LoVo (cell line): ENCODE results near the gene PSMD1.

Experiments
- DNase-seq: peaks from one replicate; pipeline ENCODE4 v3.0.0-alpha.2; 2016; ENCODE audit warnings: low spot score

The PSMD1 gene

GRCh38 chr2:231036131-231036530 is 20.5 kb upstream of the PSMD1 start:
- DNase-seq = no peak

- no peak for DNase-seq
Measured at GRCh38 chr2:231036578-231037106, 20.0 kb upstream of the PSMD1 start.

DNA sequence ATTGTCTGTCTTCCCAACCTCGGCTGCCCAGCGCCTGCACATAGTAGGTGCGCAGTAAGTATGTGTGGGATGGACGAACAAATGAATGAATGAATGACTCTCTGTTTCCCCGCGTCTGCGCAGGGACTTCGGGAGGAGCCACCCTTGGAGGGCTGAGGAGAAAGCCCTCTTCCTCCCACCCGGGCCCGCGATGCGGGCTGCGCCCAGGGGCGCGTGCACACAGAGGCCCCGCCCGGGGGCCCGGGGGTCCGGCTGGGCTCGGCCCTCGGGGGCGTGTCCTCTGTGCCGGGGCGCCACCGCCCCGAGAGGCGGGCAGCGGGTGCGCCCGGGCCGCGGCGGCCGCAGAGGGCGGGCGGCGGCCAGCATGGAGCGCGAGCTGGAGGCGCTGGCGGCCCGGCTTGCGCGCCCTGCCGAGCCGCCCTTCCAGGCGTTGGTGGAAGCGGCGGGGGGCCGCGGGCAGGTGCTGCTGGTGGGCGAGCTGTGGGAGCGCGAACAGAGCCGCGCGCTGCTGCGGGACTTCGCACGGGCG is 19.4 kb upstream of the PSMD1 start, which contains the start of gene C2orf72:
Gene C2orf72, plus strand, starts transcription at position 322 of the 529 bp plus-strand sequence. Its CDS starts 43 bp downstream, at position 365.
- DNase-seq = peak; percentile 49

DNA sequence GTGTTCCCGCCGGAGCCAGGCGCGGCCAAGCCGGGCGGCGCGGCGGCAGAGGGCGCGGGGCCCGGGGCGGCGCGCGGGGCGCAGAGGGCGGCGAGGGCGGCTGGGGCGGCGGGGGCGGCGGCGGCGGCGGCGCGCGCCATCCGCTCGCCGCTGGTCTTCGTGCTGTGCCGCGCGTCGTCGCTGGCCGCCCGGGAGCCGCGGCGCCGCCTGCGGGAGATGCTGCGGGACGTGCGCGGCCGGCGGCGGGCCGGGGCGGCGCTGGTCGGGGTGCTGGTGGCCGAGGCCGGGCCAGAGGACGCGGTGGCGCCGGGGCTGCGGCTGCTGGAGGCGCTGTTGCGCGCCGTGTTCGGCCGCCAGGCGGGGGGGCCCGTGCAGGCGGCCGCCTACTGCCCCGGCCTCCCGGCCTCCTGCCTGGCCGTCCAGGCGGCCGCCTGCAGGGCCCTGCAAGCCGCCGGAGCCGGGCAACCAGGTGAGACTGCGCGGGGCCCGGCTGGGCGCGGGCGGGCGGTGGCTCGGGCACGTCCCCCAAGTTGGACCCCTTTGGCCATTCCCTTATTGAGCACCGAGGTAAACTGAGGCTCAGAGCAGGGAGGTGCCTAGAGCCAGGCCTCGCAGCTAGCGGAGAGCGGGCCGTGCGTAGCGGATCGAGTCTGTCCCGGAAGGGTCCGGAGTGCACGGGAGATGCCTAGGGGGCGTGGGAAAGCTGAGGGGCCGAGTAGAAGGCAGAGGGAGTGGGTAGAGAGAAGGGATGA is 18.8 kb upstream of the PSMD1 start:
- DNase-seq = peak; percentile 44

GRCh38 chr2:231038483-231039293 is 18.0 kb upstream of the PSMD1 start:
- DNase-seq = no peak

DNA sequence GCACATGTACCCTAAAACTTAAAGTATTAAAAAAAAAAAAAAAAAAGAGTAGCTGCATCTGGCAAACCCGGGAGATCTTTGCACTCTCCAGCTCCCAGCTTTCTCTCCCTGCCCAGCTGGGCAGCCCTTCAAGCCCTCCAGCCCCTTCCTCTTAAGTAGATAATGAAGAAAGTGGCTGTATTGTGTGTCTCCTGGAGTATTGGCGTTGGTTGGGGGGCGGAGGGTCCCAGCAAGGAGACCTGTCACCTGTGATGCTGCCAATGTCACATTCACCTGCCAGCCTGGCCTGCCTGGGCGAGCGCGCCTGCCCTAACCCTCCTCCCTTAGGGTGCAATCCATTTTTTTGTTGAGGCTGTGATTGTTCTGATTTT is 17.4 kb upstream of the PSMD1 start:
- DNase-seq = no peak

- DNase-seq = no peak
Measured at GRCh38 chr2:231039821-231040364, 16.8 kb upstream of the PSMD1 start.

DNA sequence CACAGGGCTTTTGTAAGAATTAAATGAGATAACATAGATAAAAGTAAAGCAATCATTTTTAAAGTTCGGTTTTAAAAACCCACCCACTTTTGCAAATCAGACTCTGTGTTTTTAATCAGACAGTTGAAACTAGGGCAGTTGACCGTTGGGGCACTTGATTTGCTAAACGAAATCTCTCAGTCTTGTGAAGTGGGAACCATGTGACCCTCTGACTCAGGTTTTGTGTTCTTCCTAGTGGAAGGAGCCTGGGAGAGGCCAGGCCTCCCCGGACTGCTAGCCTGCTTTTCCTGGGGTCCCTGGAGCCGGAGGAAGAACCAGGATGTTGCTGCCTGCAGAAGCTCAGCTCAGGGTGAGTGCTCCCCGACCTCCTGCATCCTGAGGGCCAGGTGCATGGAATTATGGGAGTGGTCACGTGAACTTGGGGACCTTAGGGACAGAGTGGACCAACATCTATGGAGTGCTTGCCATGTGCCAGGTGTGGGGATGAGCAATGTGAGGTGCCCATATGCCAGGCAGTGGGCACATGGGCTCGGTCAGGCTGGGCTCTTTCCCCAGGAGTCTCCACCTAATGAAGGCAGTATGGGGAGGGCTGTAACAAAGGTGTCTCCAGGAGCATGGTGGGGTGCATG is 15.5 kb upstream of the PSMD1 start:
- DNase-seq = no peak

GRCh38 chr2:231043796-231044195 is 12.9 kb upstream of the PSMD1 start:
- no peak for DNase-seq

DNA sequence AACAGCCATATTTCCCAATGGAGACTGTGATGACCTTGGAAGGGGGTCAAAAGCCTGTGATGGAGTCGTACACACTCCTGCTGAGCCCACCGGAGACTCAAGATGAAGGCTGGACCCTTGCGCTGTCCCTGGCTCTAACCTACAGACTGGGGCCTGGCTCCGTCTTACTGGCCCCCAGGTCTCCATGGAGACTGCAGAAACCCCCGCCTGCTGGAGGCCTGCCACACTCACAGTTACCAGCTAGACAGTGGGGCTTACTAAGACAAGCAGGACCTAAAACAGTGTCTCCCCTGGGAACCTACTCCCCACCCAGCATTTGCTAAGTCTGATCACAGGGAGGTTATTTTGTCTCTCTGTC is 9.8 kb upstream of the PSMD1 start:
- no peak for DNase-seq

DNA sequence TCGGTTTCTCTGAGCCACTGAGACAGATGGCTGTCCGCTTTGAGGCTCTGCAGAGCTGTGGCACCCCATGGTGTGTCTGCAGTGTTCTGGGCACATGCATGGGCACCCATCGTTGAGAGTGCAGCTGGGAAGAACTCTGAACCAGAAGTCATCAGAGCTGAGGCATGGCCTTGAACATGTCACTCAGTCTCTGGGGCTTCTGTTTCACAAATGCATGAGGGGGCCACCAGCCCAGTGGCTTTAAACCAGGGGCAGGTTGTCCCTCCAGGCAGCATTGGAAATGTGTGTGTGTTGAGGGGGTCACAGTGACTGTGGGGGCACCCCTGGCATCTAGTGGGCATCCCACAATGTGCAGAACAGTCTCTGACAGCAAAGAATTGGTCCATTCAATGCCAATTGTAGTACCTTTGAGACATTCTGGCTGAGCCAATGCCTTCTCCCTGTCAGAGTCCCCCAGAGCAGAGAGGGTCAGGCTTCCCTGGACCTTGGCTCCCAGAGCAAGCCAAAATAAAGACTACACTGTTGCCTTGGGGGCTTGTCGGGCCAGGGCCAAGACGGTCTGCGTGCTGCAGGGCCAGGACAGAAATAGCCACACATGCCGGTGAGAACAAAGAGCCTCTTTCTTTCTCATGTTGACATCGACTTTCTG is 9.3 kb upstream of the PSMD1 start:
- DNase-seq = no peak

DNA sequence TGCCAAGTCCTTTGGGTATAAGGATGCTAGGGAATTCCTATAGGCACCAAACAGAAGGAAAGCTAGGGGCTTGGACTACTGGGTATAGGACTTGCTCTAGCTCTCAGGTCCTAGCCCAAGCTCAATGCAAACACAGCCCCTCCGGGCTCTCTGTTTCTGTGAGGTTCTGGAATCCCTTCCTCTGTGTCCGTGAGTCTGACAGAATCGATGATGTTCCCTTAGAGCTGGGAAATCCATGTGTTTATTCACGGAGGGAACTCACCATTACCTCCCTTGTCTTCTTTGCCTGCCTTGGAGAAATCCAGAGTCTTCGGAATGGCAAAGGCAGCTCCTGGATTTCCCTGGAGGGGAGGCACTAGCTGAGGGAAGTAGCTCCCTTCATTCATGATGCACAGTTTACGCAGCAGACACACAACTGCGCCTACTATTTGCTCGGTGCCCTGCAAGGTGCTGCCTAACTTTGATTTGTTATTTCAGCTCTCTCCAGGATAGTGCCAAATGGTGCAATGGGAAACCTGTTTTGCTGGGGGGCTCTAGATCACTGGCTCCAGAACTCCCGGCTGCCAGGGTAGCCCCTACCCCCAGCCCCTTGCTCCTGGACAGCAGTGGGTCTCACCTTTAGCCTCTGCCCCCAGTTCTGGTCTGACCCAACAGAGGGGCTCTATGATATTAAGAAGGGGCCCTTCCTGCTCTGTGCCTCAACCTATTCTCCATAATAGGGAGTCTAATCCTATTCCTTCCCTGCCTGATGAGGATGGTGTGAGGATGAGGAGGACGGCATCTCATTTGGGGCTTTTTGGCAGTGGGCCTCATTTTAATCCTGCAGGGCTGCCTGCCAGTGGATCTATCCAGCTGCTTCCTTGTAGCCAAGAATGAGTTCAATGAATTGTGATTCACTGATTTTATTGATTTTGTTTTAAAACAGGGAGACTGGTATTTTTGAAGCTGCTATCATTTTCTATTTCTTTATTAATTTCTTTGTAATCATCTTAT is 8.4 kb upstream of the PSMD1 start:
- DNase-seq = no peak

GRCh38 chr2:231049286-231050017 is 7.2 kb upstream of the PSMD1 start:
- DNase-seq = no peak

DNA sequence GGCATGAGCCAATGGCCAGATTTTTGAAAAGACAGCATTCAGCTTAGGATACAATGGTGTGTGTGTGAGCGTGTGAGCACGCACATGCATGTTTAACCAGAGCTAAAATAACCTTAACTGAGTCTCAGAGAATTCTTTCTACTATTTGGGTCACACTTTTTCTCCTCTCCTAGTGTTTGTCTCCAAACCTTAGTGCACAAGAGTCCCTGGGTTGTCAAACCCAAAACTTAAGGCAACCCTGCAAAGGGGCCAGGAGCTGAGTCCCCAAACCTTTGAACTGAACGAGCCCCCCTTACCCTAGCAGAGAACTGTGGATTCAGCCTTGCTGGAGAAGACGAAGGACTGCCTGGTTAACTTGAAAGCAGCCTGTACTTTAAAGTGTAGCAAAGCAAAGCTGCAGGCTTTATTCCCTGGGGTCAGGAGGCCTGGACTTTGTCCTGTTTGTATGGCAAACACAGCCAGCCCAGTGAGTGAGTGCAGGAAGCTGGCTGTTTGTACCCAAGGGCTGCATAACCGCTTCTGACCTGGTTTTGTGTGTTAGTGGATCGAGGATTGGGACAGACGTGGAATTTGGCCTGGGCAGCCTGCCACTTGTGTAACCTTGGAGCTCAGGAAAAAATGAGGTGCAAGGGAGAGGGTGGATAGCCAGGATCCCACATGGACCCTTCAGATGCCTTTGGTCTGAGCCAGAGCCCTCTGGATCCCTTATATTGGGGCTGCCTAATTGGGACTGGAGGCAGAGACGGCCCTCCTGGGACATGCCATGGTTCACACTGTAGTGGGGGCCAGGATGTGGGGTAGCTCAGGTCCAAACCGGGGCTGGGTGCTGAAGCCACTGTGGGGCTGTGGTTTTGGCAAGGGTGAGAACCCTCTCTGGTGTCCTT is 6.4 kb upstream of the PSMD1 start:
- DNase-seq = peak; percentile 31

DNA sequence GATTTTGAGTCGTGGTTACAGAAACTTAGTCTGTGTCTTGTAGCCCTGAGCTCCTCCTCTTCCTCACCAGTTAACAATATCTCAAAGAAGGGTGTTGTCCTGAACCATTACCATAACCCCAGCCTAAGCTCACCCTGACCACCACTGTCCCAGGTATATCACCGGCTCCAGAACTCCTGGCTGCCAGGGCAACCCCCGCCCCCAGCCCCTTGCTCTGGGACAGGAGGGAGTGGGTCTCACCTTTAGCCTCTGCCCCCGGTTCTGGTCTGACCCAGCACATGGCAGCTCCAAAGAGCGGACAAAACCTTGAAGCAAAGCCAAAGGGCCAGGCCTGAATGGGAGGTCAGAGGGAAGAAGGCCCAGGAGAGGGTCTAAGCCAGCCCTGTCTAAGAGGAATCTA is 5.6 kb upstream of the PSMD1 start:
- no peak for DNase-seq

GRCh38 chr2:231052494-231053451 is 3.9 kb upstream of the PSMD1 start:
- peak; percentile 90 for DNase-seq

GRCh38 chr2:231053846-231054245 is 2.8 kb upstream of the PSMD1 start:
- DNase-seq = no peak
